HG03558 (cell line): ENCODE results near the gene INTS14.

Experiments
- ATAC-seq: cut with Tn5 transposase; IDR thresholded peaks from one replicate; pipeline ENCODE4 v1.9.1; 2021; ENCODE audit warnings: moderate number of reproducible peaks; ENCODE audit not compliant: unreplicated experiment; ENCODE audit errors: extremely low read depth

The INTS14 gene

DNA sequence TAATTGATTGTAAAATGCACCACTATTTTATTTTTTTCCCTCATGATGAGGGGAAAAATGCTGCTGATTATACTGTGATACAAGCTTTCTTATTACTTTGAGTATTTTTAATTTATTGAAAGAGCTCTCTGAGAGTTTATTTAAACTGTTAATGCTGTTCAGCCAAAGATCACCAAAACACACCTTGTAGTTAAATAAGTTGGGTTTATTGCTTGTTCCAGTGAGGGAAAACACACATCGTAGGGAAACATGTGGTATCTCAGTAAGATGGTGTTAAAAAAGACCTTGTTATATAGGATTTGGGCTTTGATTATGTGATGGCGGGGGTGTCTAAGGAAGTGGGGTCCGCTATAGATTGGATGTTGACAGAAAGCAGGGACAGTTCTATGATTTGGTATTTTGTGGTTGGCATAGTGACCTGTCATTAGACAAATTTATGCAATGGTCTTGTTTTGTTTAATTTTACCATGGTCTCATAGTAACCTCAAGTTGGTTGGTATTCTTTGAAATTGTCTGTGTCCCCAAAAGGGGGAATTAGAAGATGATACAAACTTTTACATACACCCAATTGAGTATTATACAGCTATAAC, 69.6 kb downstream of the INTS14 start:
- ATAC-seq: no peak

- no peak for ATAC-seq
Measured at GRCh38 chr15:65540314-65540713, 70.6 kb downstream of the INTS14 start.

- ATAC-seq: no peak
Measured at GRCh38 chr15:65535192-65535591, 75.7 kb downstream of the INTS14 start.

DNA sequence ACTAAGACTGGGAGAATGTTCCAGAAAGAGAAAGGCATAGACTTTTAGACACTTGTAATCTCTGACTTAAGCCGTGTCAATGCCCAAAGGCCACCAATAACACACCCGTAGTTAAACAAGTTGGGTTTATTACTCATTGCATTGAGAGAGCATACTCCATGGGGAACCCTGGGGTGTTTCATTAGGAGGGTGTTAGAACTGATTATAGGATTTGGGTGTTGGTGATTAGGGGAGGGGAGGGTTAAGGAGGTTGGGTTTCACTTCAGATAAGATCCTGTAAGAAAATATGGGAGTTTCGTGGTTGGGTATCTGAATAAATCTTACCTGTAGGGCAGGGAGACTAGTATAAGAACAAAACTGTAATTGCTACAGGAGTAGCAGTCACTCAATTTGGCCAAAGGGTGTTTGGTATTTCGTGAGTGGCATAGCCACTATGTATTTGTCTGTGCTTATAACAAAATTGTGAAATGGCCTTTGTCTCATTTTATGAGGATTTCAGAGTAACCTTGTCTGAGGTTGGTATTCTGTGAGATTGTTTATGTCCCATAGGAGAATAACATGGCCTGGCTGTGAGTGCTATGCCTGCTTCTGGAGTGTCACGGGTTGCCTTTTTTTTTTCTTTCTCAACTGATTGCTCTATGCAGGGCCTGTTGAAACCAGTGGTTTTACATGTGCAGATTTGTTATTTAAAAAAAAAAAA, 77.7 kb downstream of the INTS14 start:
- ATAC-seq: no peak

- ATAC-seq: no peak
Measured at GRCh38 chr15:65532738-65533051, 78.2 kb downstream of the INTS14 start.

- peak; percentile 50 for ATAC-seq
Measured at GRCh38 chr15:65530318-65531111, 80.4 kb downstream of the INTS14 start, which contains the start of gene HACD3. Gene HACD3, plus strand, starts transcription at chr15:65530463. Its CDS starts 169 bp downstream, at chr15:65530632.

DNA sequence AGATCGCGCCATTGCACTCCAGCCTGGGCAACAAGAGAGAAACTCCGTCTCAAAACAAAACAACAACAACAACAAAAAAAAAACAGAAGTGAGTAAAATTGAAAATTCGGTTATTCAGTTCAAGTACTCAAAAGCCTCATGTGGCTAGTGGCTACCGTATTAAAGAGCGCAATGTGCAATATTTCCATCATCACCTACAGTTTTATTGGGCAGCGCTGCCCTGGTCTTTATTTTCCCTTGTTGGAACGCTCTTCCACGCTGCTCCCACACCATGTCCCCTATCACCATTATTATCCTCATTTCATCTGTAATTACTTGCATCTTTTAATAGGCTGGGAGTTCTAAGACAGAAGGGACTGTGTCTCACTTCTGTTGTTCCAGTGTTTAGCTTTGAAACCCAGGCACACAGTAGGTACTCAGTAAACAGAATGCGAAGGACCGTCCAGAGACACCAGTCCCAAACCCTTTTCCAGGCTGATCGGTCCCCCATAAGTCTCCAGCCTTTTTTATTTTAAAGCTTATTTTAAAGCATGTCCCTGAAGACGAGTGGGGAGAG, 81.1 kb downstream of the INTS14 start:
- ATAC-seq: no peak
